Measurements from ENCODE around the gene C2orf76.

The C2orf76 gene

DNA sequence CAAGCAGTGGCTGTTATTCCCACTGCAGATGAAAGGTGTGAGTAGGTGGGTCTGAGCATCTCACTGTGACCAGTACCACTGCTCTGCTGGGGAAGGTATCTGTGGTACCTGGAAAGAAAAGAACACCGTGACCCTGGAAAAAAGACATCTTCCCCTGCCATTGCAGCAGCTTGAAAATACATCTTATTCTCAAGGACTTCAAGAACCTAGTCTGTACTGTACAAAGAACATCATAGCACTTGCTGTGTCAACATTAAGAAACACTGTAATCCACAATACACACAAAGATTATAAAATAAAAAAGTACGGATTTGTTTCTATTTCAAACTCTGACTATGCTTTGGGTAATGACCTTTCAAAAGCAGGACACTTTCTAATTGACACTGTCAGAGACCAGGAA, 28.9 kb downstream of the C2orf76 start:
- DNase-seq = no peak

DNA sequence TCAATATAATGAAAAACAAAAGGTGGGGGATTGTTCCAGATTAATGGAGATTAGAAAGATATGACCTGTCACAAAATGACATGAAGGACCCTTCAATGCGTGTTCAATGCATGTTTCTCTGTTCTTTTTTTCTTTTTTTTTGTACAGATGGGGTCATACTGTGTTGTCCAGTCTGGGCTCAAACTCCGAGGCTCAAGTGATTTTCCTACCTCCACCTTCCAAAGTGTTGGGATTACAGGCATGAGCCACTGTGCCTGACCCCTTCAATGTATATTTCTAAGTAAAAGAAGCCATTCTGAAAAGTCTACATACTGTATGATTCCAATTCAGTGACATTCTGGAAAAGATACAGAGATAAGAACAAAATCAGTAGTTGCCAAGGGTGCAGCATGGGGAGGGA, 32.8 kb downstream of the C2orf76 start:
- no peak for DNase-seq

DNA sequence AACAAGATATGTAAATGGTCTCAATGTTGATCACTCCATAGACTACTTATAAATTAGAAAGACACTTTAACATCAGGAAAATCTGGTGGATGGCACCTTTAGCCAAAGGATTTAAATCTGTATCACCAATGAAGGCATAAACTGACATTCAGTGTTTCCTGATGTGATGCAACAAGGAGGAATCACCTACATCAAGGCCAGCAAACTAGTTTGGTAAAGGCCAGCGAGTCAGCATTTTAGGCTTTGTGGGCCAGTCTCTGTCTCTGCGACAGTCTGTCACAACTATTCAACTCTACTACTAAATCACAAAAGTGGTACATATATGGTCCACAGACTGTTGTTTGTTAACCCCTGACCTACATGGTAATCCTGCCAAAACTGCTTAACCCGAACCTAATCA, 33.3 kb downstream of the C2orf76 start:
- DNase-seq = no peak

DNA sequence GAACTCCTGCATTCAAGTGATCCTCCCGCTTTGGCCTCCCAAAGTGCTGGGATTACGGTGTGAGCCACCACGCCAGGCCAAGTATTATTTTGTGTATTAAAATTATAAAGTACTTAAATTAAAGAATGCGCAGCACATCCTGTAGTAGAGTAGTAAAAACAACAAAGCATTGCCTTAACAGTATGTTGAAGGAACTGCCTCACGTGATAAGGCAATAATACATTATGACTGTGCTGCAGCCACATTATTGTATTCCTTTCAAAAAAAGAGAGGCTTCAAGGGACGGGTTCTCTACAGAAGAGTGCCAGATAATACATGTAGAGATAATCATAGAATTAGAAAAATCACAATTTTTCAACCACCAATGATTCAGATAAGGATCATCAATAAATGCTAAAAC, 33.7 kb downstream of the C2orf76 start:
- DNase-seq = no peak

DNA sequence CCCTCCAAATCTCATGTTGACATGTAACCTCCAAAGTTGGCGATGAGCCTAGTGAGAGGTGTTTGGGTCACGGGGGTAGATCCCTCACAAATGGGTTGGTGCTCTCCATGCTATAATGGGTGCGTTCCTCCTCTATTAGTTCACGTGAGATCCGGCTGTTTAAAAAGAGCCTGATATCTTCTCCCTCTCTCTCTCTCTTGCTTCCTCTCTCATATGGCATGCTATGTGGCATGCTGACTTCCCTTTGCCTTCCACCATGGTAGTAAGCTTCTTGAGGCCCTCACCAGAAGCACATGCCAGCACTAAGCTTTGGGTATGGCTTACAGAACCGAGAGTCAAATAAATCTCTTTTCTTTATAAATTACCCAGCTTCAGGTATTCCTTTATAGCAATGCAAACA, 39.2 kb downstream of the C2orf76 start:
- DNase-seq = no peak

DNA sequence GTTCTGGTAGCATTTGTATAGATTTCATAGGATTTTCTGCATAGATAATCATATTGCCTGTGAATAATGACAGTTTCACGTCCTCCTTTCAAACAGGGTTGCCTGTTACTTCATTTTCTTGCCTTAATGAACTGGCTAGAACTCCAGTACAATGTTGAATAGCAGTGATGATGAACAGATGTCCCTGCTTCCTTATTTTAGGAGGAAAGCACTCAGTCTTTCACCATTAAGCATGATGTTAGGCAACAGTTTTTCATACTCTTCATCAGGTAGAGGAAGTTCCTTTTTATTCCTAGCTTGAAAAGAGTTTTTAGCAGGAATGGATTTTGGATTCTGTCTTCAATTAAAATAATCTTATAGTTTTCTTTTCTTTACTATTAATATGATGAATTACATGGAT, 39.7 kb downstream of the C2orf76 start:
- no peak for DNase-seq

DNA sequence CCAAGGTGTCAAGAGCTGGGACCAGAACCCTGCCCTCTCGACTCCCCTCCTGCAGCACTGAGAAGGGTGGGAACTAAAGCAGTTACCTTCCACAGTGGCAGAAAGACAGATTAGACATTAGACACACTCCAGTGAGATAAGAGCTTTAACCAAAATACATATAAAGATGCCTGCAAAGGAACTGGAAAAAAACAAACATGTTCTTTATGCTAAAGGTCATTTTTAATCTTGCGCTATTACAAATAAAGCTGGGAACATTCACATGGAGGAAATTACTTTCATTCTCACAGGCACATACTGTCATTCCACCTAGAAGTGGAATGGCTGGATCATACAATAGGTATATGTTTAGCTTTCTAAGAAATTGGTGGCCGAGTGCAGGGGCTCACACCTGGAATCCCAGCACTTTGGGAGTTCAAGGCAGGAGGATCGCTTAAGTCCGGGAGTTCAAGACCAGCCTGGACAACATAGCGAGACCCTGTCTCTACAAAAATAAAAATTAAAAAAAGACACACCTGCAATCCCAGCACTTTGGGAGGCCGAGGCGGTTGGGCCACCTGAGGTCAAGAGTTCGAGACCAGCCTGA, 41.9 kb downstream of the C2orf76 start:
- no peak for DNase-seq

DNA sequence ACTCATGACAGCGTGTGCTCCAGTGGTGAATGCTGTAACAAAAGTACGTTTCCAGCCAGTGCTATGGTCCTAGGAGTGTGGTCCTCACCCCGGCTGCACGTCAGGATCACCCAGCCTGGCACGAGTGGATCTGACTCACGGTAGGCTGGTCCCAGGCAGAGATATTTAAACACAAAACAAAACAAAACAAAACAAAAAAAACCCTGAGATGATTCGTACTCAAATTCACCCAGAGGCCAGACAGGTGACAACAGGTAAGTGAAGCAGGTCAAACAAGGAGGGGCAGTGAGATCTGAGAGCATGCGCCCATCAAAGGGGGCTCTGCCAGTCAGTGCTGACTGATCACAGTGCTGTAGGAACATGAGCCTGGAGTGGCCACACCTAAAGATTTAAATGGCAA, 43.2 kb downstream of the C2orf76 start:
- DNase-seq = no peak

DNA sequence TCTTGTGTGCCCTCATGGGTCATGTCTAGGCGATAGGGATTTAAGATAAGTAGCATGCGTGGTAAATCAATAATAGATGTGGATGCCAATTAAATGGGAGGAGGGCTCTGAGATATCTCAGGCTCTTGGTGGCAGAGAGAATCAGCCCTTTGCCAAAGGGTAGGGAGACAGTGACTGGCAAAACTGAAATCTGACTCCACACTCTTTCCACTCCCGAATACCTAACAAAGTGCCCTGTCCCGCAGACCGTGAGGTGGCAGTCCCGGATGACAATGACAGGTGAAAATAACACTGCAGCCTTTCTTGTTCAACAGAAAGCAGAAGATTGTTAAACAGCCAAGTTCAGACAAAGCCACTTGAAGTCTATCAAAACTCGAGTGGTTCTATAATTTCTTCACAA, 47.0 kb downstream of the C2orf76 start:
- DNase-seq = no peak

DNA sequence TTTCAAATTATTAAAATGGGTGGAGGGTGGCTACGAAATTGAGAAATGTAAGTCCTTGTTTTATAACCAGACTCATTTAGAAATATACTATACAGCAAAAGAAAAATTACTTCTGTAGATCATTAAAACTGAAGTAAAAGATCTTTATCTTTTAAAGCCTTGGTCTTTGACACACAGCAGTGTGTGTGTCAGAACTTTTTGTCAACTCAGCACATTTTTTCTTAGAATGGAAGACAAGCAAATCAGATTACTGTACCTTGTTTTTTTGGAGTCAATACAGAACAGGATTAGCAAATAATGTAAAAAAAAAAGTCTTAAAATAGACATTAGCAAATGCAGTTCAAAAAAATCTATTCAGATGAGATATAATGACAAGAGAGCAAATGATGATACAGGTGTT, 49.1 kb downstream of the C2orf76 start:
- DNase-seq = no peak

DNA sequence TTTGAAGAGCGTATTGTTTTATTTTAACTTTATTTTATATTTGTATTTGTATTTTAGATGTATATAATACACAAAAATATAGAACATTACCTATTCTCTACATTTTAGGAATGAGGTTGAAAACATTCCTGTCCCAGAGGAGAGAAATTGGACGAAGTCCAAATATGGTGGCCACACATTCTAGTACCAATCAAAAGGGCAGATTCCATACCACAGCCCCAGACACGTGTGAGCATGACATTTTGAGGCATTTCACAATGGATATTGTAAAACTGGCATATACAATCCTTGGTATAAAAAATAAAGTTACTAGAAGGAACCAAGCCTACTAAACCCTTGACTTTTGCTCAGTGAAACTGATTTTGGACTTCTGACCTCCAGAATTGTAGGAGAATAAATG, 50.6 kb downstream of the C2orf76 start:
- no peak for DNase-seq

DNA sequence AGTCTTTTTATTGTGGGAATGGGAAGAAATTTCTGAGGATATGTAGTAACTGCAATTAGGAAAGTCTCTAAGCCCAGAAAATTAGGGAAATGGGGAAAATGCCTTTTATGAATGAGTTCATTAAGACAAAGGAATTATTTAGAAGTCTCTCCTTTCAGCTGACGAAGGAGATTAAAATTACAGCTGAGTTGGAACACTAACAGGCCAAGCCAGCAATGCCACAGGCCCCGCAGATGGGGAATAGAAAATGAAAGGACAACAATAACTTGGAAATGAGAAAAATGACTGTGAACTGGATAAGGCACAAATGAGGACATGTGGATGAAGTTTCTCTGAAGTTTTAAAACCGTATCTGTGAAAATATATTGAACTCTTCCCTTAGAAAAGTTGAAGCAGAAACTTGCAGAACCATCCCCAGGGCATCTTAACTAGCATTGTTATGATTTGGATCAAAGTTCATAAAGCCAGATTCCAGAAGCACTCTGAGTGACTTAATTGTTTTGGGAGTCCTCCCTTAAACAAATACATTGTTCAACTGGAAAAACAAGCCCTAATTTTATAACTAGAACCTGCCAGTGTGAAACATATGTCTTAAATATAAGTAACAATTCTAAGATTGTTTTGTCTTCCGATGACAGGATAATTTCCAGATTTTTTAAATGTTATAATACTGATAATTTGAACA, 51.3 kb downstream of the C2orf76 start:
- no peak for DNase-seq

DNA sequence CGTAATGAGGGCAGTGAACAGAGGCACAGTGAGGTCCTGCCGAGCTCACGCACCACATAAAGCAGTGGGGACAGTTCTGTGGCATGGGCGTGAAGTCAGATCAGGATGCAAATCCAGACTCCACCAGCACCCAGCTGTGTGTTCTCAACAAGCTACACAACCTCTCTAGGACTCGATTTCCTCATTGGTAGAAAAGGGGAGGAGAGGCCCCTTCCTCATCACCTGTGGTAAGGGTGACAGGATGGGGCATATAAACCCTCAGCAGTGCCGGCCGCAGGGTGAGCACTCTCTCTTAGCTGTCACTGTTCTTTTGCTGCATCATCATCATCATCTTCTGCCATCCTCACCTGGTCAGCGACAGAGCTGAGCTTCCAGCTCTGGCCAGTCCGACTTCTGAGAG, 54.8 kb downstream of the C2orf76 start:
- no peak for DNase-seq

DNA sequence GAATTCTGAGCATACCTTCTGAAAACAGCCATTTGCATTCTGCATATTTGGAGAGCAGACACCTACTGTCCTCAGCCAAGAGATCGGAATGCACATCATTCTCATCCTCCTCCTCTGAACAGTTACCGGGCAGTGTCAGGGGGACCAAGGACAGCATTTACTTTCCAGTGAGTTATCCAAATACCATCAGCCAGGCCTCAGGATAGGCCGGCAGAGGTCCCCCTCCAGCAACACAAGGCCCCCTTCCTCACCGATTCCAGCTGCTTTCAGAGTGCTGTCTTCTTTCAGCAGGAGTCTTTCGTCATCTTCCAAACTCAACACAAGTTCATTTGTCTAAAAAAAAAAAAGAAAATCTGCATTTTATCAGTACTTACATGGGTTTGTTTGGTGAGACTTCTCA, 55.3 kb downstream of the C2orf76 start:
- no peak for DNase-seq

DNA sequence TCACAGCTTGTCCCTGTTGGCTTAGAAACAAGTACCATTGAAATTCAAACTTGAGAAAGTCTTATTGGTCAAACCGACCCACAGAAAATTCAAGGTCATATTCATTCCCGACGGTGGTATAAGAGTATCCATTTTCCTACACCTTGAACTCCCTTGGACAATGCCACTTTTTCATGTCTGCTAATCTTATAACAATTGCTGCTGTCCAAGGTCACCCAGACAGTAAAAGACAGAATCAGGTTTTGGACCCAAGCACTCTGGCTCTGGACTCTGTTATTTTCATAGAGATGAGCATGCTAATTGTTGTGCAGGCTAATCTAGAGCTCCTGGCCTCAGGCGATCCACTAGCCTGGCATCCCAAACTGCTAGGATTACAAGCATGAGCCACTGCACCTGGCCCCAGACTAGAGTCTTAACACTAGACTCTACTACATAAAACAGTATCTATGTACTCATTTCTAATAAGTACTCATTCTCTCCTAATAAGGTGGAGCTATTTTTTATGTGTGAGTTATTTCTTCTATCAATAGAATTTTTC, 57.8 kb downstream of the C2orf76 start:
- no peak for DNase-seq

DNA sequence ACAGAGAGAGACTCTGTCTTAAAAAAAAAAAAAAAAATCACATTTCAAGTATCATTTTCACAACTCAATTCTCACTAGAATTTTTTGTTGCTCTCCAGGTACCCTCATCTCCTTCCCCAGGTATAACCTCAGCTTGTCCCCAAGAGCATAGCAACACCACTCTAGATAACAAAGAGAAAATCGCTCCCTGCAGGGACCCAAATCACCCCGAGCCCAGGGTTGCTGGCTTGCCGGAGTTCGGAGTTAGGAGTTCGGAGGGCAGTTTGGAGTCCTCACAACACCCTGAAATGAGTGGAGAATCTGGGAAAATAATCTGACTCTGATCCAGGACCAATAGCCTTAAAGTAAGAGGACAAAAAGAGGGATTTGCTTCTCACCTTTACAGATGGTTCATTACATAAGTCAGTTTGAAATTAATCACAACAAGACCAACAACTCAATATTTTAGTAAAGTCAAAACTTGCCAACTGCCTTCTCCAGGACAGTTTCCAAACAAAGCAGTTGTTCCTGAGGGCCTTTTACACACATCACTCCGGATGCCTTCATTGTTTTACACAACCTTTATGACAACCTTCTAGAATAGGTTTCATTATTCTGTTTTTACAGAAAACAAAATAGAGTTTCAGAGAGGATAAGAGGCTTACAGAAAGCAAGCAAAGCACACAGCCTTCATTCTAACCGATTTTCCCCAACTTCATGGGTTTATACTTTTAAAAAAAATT, 59.1 kb downstream of the C2orf76 start:
- no peak for DNase-seq

DNA sequence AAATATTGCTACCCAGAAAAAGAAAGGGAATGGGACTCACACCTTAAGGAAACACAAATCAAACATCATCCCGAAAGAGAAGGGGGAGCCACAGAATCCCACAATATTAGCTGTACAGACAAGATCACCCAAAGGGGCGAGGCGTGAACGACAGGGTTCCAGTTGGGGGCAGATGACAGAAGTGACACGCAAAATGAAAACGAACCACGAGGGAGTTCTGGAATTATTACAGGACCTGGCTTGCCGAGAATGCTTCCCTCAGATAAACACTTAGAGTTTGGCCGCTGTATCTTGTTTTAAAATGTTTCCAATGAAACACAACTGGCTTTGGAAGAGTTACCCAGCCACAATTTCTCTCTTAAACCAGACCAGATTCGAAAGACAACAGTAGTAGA, 60.4 kb downstream of the C2orf76 start:
- no peak for DNase-seq

DNA sequence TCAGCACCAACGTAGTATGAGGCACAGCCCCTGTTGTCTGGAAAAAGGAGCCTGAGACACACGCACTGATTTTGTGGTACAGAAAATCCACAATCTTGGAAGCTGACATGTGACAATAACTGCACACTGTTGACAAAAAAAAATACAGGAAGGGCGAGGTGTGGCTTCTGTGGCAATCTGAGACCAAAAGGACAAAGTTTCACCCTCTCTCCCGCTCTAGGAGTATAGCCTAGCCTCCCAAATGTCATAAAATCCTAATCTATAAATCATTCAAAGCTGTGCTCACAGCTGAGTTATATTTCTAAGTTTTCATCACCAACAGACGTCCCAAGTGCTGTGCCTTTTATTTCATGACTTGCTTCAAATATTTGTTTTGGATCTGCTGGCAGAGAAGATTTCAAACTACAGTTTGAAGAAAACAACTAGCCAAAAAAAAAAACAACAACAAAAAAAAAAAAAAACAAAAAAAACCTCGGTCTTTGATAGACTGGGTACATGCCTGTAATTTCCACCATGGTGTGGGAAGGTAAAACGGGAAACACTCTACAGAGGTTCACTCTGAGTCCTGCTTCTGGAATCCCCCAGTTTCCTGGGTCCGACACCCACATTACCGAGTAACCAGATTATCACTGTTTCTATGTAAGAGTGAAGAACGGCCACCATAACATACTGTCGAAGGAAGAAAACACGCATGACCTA, 61.0 kb downstream of the C2orf76 start:
- no peak for DNase-seq

DNA sequence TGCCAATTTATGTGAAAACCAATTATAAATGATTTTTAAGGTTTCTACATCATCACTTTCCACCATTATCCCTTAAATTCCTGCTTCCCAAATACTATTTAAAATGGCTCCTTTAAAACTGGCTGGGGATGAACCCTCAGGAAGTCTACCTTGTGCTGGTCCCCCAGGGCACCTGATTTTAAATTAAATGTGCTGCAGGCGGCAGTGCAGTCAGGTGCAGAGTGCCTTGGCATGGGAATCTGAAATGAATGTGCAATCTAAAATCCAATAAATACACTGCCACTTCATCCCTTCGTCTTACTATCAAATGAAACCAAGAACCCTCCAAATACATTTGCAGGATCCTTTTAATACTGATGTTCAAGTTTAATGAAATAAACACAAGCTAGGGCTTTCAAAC, 61.8 kb downstream of the C2orf76 start:
- no peak for DNase-seq

DNA sequence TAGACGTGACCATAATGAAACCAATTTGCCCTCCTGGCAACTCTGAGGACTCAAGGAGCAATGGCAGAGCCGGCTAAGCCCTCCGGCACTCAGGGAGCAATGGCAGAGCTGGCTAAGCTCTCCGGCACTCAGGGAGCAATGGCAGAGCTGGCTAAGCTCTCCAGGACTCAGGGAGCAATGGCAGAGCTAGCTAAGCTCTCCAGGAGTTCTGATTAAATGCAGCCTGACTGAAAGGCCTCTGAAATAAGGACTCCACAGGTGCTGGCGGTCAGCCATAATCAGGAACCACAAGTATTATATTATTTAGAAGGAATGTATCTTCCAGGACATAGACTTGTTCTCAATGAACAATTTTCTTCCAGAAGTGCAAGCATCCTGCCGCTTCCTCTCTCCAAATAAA, 65.2 kb downstream of the C2orf76 start:
- no peak for DNase-seq

DNA sequence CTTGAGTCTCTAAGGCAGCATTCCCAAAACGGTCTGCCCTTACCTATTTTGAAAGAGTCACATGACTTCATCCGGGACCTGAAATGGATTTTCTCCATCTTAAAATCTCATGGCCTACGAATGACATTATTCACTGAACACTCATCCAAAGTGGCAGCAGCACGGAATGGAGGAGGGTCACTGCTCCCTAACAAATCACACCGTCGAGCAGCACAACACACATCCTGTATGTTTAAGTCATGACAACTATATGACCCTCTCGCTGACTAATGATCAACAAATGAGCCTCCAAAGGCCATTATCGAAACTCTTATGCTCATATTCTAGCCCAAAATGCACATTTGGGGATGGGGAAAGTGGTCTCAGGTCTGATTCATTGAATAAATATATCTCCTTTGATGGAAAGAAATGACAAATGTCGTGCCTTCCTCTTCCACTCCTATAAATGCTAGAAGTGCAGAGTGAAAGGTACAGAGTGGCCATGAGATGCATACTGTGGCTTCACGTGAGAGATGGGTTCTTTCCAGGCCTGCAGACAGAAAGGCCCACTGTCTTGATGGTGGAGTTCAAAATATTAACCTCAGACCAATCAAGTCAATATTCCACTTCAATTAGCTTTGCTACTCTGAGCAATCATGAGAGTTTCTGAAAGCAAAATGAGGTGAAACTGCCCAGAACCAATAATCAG, 70.8 kb downstream of the C2orf76 start:
- no peak for DNase-seq

DNA sequence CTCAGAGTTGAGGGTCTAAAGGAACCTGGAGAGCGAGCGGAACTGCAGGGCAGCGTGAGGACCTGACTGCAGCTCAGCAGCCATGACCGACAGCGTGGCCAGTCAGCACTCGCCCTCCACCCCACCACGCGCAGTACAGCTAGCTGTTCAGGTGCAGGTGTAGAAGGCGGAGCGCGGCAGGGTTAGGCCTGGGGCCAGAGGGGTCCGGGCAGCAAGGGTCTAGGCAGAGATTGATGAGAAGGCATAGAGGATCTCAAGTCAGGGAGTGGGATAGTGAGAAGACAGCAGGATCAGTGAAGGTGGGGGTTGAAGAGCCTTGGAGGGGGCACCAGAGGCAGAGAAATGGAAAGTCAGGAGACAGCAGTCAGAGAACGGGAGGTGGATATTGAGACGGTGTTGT, 72.0 kb downstream of the C2orf76 start:
- no peak for DNase-seq

DNA sequence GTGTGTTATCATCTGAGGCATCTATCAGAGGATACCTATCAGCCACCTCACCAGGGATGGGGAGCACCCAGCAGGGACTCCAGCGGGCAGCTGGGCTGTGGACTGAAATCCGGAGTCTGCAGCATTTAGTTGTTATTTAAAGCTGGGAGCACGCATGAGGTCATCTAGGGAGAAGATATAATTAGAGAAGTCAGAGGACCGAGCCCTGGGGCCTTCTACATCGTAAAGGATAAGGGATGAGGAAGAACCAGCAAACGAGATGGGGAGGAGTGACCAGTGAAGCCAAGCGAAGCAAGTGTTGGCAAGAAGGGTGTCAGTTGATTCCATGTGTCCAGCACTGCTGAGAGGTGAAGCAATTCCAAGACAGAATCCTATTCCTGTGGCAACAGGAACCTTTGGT, 72.7 kb downstream of the C2orf76 start:
- DNase-seq = no peak
